Body of pancreas (tissue), 4 donors: ENCODE results near the gene ADAMTS17. TPM values are rescaled to one million over a fixed set of nuclear protein-coding genes. Genes with fewer than 3 reads are reported as not detected.

Source experiments
- ATAC-seq: fragments of 150-250 bp; one replicate; pipeline ENCODE4 v1.9.1; 2016
- DNase-seq, 4 donors: peaks; one replicate each; pipeline ENCODE4 v3.0.0-alpha.2; 2019
- H3K27ac ChIP-seq, 4 donors: fragments of 200-600 bp; sonication (generic); 1 replicate in 3 of 4; 2 replicates in 1 of 4; pipeline versions ENCODE4 v1.5.1 to v1.6.1; 2016 to 2019; ENCODE audit warnings: mild to moderate bottlenecking in 1 of 4, mixed read lengths in 1 of 4, moderate library complexity in 1 of 4
- H3K27me3 ChIP-seq, 2 donors: fragments of 200-600 bp; sonication (generic); one replicate each; pipeline ENCODE4 v1.6.0; 2016; ENCODE audit warnings: mild to moderate bottlenecking in 1 of 2
- H3K36me3 ChIP-seq, 2 donors: fragments of 200-600 bp; sonication (generic); replicated peaks in 1 of 2; 2 replicates each; pipeline ENCODE4 v1.5.1; 2016; ENCODE audit warnings: low read depth in 2 of 2; ENCODE audit not compliant: insufficient read depth in 1 of 2
- H3K4me1 ChIP-seq: fragments of 200-600 bp; sonication (generic); one replicate; pipeline ENCODE4 v1.6.0; 2016
- H3K4me3 ChIP-seq, 2 donors: fragments of 200-600 bp; sonication (generic); 1 replicate in 1 of 2; 2 replicates in 1 of 2; pipeline ENCODE4 v1.5.1; 2016 to 2019
- H3K9me3 ChIP-seq, 3 donors: fragments of 200-600 bp; sonication (generic); 1 replicate in 2 of 3; 2 replicates in 1 of 3; pipeline ENCODE4 v1.5.1; 2016
- CTCF ChIP-seq, 7 experiments: fragments of 450-650 bp in 4 of 7; fragments of 200-600 bp in 3 of 7; sonication (generic) in 3 of 7; IDR thresholded peaks; one replicate each; pipeline ENCODE4 v1.5.1; 2016 to 2019; ENCODE audit warnings: antibody characterized with exemption in 7 of 7
- POLR2A ChIP-seq, 3 donors: fragments of 450-650 bp; IDR thresholded peaks; one replicate each; pipeline ENCODE4 v1.6.1; 2016; ENCODE audit warnings: antibody characterized with exemption in 3 of 3, mild to moderate bottlenecking in 2 of 3
- WGBS, 2 donors: methylation state at CpG; one replicate each; pipeline ENCODE4 v1.1.5; 2017; 5-methylcytosine and 5-hydroxymethylcytosine counted together
- intact Hi-C: fragments of 100-400 bp; cut with DNase I; formaldehyde crosslinking; loops from one replicate; pipeline ENCODE4 v1.15.1; 2023
- total RNA-seq, 2 donors: library from RNA; depleted of rRNA; stranded (reverse); fragments of >200 nt; gene quantifications; one replicate each; pipeline ENCODE4 v1.1.0, GENCODE V29; 2016

ADAMTS17 gene
- total RNA-seq, 2 donors from 2014 or later, result 24.6 to 26.0 TPM

- WGBS, 2 donors, result 88 to 95% methylated on average over 2 of the region's 2 CpGs
- TF ChIP-seq CTCF (IDR thresholded peaks at IDR 0.05), result no peak
- TF ChIP-seq POLR2A (IDR thresholded peaks at IDR 0.05), result no peak
- Histone ChIP-seq H3K27me3 (no peaks in the 10 kb centered on the region), H3K27ac (no peak overlapping the region), H3K36me3 (no peaks in the 10 kb centered on the region), H3K4me1 (peaks cover 26% of the 10 kb centered on the region), H3K4me3 (no peak overlapping the region), H3K9me3 (no peaks in the 10 kb centered on the region)
- ATAC-seq (no peak), DNase-seq (no peak)
- intact Hi-C loops, result no loop called here
Observed at GRCh38 chr15:100026041-100026440, 315.7 kb downstream of the ADAMTS17 start.

- Histone ChIP-seq H3K27ac (no peak overlapping the region), H3K4me1 (no peaks in the 10 kb centered on the region), H3K36me3 (no peaks in the 10 kb centered on the region), H3K27me3 (no peaks in the 10 kb centered on the region), H3K4me3 (no peak overlapping the region), H3K9me3 (no peaks in the 10 kb centered on the region)
- 83 to 84% methylated on average over 4 of the region's 4 CpGs for WGBS, 2 donors
- no peak for TF ChIP-seq POLR2A (IDR thresholded peaks at IDR 0.05)
- no peak for TF ChIP-seq CTCF (IDR thresholded peaks at IDR 0.05)
- ATAC-seq, result no peak
- DNase-seq, result no peak
- intact Hi-C loops, result no loop called here
Observed at GRCh38 chr15:100022806-100023205, 319.0 kb downstream of the ADAMTS17 start.

- no peaks in the 10 kb centered on the region for H3K27me3 ChIP-seq
- no peak overlapping the region for H3K4me3 ChIP-seq
- intact Hi-C loops, result no loop called here
- ATAC-seq (no peak), DNase-seq (no peak)
- no peaks in the 10 kb centered on the region for H3K36me3 ChIP-seq
- WGBS, 2 donors, result 83 to 94% methylated on average over 5 of the region's 5 CpGs
- no peak overlapping the region for H3K27ac ChIP-seq
- no peaks in the 10 kb centered on the region for H3K9me3 ChIP-seq
- TF ChIP-seq POLR2A (IDR thresholded peaks at IDR 0.05), result no peak
- no peak for TF ChIP-seq CTCF (IDR thresholded peaks at IDR 0.05)
- no peaks in the 10 kb centered on the region for H3K4me1 ChIP-seq
Observed at GRCh38 chr15:100022391-100022790, 319.4 kb downstream of the ADAMTS17 start.

GRCh38 chr15:100021653-100022052, 320.1 kb downstream of the ADAMTS17 start:
- TF ChIP-seq CTCF (IDR thresholded peaks at IDR 0.05) (no peak), POLR2A (IDR thresholded peaks at IDR 0.05) (no peak)
- Histone ChIP-seq H3K36me3 (no peaks in the 10 kb centered on the region), H3K9me3 (no peaks in the 10 kb centered on the region), H3K27me3 (no peaks in the 10 kb centered on the region), H3K4me1 (no peaks in the 10 kb centered on the region), H3K27ac (no peak overlapping the region), H3K4me3 (no peak overlapping the region)
- ATAC-seq (no peak), DNase-seq (no peak)
- WGBS, 2 donors, result 89 to 93% methylated on average over 6 of the region's 6 CpGs
- intact Hi-C loops, result no loop called here

- H3K27ac ChIP-seq, result no peak overlapping the region
- H3K27me3 ChIP-seq, result no peaks in the 10 kb centered on the region
- ATAC-seq (no peak), DNase-seq (no peak)
- TF ChIP-seq POLR2A (IDR thresholded peaks at IDR 0.05), result no peak
- H3K9me3 ChIP-seq, result no peaks in the 10 kb centered on the region
- no peaks in the 10 kb centered on the region for H3K4me1 ChIP-seq
- intact Hi-C loops, result no loop called here
- WGBS, 2 donors, result 92 to 95% methylated on average over 6 of the region's 6 CpGs
- H3K4me3 ChIP-seq, result no peak overlapping the region
- H3K36me3 ChIP-seq, result no peaks in the 10 kb centered on the region
Observed at GRCh38 chr15:100020614-100021013, 321.2 kb downstream of the ADAMTS17 start.
